HG03354 (cell line): Measurements from ENCODE around the gene CTIF.

Source experiments
- ATAC-seq: cut with Tn5 transposase; IDR thresholded peaks from one replicate; pipeline ENCODE4 v1.9.1; 2021; ENCODE audit warnings: mild to moderate bottlenecking; ENCODE audit not compliant: unreplicated experiment, poor library complexity, severe bottlenecking

The CTIF gene

GRCh38 chr18:48594471-48595094 lies 55.8 kb downstream of the CTIF start:
- no peak for ATAC-seq

- ATAC-seq, result no peak
Observed at GRCh38 chr18:48595703-48596218, 56.9 kb downstream of the CTIF start.

DNA sequence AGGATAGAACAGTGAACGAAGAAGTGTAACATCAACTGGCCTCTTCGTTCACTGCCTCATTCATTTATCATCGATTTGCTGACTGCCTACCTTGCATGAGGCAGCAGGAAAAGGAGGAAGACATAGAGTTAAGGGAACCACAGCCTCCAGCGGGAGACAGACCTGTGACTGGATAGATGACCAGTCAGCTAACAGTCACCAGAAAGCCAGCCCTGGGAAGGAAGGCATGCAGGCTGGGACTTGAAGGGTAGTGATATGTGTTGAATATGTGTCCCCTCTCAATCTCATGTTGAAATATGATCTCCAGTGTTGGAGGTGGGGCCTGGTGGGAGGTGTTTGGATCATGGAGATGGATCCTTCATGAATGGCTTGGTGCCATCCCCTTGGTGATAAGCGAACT lies 58.3 kb downstream of the CTIF start:
- ATAC-seq, result no peak

- ATAC-seq, result no peak
Observed at GRCh38 chr18:48597671-48598070, 58.8 kb downstream of the CTIF start.

GRCh38 chr18:48599391-48599790 lies 60.6 kb downstream of the CTIF start:
- ATAC-seq, result no peak

DNA sequence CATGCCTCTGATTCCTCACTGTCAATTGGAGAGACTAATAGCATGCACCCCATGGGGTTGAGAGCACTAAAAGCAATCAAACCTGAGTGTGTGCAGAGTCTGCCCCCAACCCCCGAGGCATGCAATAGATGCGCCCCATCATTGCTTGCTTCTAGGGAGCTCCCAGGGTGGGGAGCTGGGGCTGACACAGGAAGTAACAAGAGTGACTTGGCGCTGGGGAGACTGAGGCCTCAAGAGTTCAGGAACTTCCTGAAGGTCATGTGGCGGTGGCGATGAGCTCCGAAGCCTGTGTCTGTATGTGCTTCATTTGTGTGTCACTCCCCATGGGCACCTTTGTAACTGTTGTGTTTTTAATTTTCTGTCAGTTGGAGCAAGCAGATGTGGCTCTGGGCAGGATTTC lies 61.2 kb downstream of the CTIF start:
- no peak for ATAC-seq

DNA sequence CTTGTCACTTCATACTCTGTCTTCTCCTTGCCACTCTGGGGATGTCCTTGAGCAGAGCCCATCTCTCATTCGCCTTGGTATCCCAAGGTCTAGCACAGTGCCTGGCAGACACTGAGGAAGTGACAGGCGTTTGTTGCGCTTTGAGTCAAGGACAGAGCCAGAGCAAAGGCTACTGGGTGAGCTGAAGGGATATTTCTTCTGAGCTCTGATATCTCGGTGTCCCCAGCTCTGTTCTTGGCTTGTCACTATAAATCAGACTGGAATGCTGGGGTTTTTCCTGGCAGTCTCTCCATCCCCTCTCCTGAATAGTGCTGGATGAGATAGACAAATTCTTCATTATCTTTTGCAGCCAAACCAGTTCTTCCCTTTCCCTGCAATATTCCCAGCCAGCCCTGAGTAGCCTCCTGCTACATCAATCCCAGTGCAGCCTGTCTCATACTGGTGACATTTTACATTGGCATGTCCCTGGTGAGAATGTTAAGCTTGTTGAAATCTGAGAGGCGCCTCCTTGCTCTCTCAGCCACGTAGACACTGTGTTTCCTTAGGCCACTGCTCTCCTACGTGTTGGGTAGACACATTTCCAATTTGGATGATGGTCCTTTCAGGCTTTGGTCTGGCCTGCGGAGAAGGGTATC lies 61.7 kb downstream of the CTIF start:
- ATAC-seq, result no peak

DNA sequence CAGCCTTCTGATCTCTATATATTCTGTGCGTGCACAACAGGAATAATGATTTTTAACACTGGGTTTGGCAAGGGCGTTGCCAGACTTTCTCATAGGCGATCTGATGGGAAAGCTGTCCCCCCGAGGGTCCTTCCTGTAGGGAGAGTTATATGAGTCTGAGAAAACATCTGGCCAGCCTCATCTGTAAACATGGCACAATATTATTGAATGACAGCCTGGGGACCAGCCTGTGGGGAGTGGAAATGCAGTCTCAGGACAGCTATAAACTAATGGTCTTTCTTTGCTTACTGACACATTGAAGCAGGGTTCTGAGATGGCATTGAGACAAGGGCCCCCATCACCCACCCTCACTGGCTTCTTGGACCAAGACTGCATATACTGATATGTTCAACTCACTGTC lies 62.5 kb downstream of the CTIF start:
- no peak for ATAC-seq

GRCh38 chr18:48602759-48603390 lies 64.0 kb downstream of the CTIF start:
- ATAC-seq, result no peak

DNA sequence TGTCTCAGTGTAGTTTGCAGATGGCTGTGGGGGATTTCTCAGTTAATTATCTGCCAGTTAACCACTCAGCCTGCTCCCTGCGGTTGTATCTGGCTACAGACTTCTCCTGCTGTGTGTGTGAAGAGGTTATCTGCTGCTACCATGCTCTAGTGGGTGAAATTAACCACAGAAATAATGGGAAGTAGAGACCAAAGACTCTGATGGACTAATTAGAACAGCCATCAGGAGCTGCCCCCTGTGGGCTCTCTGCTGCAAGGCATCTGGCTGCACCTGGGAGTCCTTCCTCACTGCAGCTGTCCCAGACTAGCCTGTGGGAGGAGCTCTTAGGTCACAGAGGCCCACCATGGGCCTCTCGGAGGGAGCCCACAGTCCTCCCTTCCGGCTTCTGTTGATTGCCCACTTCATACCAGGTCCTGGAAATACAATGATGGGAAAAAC lies 66.6 kb downstream of the CTIF start:
- peak; percentile 79 for ATAC-seq

- ATAC-seq, result no peak
Observed at GRCh38 chr18:48607056-48607984, 68.5 kb downstream of the CTIF start.

- no peak for ATAC-seq
Observed at GRCh38 chr18:48608581-48608980, 69.8 kb downstream of the CTIF start.

DNA sequence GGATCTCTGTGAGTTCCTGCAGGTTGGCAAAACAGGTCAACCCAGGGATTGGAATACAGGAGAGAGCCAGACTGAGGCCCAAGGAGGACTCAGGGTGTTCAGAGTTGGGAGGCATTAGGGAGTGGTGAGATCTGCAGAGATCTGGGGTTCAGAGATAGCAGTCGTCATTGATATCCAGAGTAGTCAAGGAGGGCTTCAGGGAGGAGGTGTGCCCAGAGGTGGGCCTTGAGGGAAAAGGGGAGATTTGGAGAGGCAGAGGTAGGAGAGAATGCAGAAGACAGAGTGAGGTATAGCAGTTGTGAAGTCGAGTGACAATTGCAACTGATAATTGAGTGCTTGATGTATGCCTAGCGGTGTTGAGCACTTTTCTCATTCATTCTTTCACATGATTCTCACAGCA lies 70.3 kb downstream of the CTIF start:
- ATAC-seq, result no peak

DNA sequence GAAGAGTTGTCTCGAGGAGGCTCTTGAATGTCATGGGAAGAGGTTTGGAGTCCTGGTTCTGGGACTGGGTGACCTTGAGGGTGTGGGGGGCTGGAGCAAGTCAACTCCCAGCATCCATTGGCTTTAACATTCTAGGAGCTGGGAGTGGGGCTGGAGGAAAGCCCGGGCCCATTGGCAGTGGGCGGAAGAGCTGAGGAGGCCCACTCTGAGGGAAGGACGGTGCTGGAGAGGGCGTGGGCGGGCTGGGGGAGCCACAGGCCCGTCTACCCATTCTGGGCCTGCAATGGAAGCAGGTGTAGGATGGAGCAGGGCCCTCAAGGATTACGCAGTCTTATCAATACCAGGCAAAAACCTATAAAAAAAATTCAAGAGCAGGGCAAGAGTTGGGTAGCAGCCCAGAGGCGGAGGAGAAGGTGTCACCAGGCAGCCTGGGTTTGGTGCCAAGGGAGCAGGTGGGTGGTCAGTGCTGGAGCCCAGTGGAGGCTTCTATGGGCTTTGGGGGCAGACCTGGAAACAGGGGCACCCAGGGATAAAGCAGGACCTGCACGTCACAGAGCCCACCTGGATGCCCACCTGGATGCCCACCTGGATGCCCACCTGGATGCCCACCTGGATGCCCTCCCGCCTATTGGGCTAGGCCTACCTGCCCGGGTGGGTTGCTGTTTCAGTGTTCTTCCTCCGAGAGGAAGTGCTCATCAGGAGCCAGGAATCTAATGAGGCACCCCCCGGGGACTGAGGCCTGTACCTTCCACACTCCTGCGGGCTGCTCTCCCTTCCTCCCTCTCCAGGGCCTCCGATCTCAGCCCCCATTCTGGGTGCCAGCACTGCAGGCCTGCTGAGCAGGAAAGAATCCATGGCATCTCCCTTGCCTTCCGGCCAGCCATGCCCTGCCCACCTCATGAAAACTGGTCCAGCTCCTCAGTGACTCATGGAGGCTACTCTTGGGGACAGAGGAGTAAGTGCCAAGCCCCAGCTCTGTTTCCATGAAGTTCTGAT lies 71.3 kb downstream of the CTIF start:
- ATAC-seq, result no peak

- no peak for ATAC-seq
Observed at GRCh38 chr18:48611203-48611602, 72.4 kb downstream of the CTIF start.

DNA sequence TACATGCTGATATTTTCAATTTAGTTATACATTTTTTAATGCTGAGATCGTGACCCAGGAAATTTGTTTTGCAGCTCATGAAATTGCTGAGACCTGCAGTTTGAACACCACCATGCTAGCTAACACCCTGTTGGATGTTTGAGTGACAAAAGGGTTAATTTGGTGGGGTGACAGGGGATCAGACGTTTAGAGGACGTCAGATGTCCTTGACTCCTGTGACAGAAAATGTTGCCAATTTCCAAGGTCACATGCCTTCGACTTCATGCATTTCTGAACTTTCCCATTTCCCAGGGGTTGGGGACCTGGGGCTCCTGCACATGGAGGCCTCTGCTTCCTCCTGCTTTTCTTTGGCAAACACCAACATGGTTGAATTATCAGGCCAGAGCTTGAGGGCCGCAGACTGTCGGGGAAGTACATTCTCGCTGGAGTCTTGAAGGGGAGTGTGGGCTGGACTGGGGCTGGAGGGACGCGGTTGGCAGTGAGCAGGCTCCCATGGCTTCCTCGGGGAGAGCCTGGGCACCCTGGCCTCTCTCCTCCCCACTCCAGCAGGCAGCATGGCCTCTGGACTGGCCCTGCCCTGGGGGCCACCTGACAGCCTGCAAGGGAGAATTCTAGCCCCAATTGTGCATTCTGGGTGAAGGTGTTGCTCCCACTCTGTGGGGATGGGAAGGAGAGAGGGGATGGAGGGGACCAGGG lies 73.1 kb downstream of the CTIF start:
- no peak for ATAC-seq

- no peak for ATAC-seq
Observed at GRCh38 chr18:48612511-48612910, 73.7 kb downstream of the CTIF start.

DNA sequence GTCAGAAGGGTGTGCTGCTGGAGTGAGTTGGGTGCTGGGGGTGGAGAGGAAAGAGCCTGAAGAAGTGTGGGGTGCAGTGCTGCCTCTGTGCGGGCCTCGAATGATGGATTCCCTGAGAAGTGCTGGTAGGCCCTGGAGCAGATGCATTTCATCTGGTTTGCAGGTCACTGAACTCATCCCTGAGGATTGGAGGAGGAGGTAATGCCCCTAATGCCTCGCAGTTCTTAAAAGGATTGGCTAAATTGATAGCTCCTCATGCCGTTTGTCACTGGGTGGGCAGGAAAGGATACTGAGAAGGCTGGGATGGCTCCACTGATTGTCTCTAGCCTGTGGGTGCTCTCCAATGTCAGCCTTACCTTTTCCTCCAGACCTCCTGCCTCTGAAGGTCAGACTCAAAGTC lies 74.1 kb downstream of the CTIF start:
- no peak for ATAC-seq
